ENCODE data around the gene JAG1. TPM values are rescaled to one million over a fixed set of nuclear protein-coding genes. Genes with fewer than 3 reads are reported as not detected.

The JAG1 gene
- polyA plus RNA-seq, 3 donors, result 0.70 to 6.8 (median 0.85) TPM

GRCh38 chr20:10611357-10611756 is 62.4 kb downstream of the JAG1 start:
- no peak overlapping the region for H3K4me3 Mint-ChIP-seq
- H3K4me3 ChIP-seq (replicated peaks in 1 of 3; ENCODE audit: low read depth in 2 of 3, low read length in 3 of 3), result no peak overlapping the region
- peaks cover 0 to 2% (median 0%) of the 10 kb centered on the region in 7 donors for H3K9me3 Mint-ChIP-seq
- H3K9ac ChIP-seq (ENCODE audit: insufficient read depth, low read length, poor library complexity, severe bottlenecking), result no peak overlapping the region
- H3K9me3 ChIP-seq (replicated peaks in 1 of 2; ENCODE audit: control insufficient read depth in 1 of 2, insufficient read depth in 1 of 2, low read length in 2 of 2), result no peaks in the 10 kb centered on the region
- no peaks in the 10 kb centered on the region for H4K20me1 ChIP-seq (ENCODE audit: insufficient read depth, low read length)
- H3K27ac ChIP-seq (ENCODE audit: low read depth in 1 of 2, low read length in 2 of 2), result no peak overlapping the region
- H3K27me3 ChIP-seq (ENCODE audit: control insufficient read depth in 2 of 2, insufficient read depth in 2 of 2, low read length in 2 of 2), result no peaks in the 10 kb centered on the region
- 80% methylated on average over 1 of the region's 1 CpG for WGBS (ENCODE audit: insufficient coverage)
- H3K27ac Mint-ChIP-seq, result no peak overlapping the region
- intact Hi-C loops (cut with micrococcal nuclease), result no loop called here
- no peak overlapping the region for H3K4me2 ChIP-seq (replicated peaks; ENCODE audit: extremely low read depth, low read length, poor library complexity, severe bottlenecking)
- H2AFZ ChIP-seq (ENCODE audit: insufficient read depth, low read depth, low read length, poor library complexity, severe bottlenecking), result no peak overlapping the region
- no peaks in the 10 kb centered on the region for H3K4me1 ChIP-seq (ENCODE audit: control insufficient read depth in 1 of 2, insufficient read depth in 2 of 2, low read length in 2 of 2)
- DNase-seq, result no peak
- peaks cover 0 to 22% of the 10 kb centered on the region in 2 donors for H3K36me3 ChIP-seq (replicated peaks in 1 of 2; ENCODE audit: control insufficient read depth in 1 of 2, insufficient read depth in 2 of 2, low read length in 2 of 2)
- H3K4me1 Mint-ChIP-seq, result no peaks in the 10 kb centered on the region
- H3K36me3 Mint-ChIP-seq, result peaks cover 27 to 39% of the 10 kb centered on the region in 2 donors
- no peaks in the 10 kb centered on the region for H3K79me2 ChIP-seq (ENCODE audit: insufficient read depth, low read length)
- peaks cover 0 to 2% (median 0%) of the 10 kb centered on the region in 3 donors for H3K27me3 Mint-ChIP-seq (ENCODE audit: low read depth in 3 of 3)
- TF ChIP-seq, protein P1, sequence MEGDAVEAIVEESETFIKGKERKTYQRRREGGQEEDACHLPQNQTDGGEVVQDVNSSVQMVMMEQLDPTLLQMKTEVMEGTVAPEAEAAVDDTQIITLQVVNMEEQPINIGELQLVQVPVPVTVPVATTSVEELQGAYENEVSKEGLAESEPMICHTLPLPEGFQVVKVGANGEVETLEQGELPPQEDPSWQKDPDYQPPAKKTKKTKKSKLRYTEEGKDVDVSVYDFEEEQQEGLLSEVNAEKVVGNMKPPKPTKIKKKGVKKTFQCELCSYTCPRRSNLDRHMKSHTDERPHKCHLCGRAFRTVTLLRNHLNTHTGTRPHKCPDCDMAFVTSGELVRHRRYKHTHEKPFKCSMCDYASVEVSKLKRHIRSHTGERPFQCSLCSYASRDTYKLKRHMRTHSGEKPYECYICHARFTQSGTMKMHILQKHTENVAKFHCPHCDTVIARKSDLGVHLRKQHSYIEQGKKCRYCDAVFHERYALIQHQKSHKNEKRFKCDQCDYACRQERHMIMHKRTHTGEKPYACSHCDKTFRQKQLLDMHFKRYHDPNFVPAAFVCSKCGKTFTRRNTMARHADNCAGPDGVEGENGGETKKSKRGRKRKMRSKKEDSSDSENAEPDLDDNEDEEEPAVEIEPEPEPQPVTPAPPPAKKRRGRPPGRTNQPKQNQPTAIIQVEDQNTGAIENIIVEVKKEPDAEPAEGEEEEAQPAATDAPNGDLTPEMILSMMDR (IDR thresholded peaks at IDR 0.05), result no peak

GRCh38 chr20:10610251-10610650 is 63.5 kb downstream of the JAG1 start:
- Histone ChIP-seq H3K4me3 (replicated peaks in 1 of 3; ENCODE audit: low read depth in 2 of 3, low read length in 3 of 3) (no peak overlapping the region), H3K27me3 (ENCODE audit: control insufficient read depth in 2 of 2, insufficient read depth in 2 of 2, low read length in 2 of 2) (no peaks in the 10 kb centered on the region), H3K4me2 (replicated peaks; ENCODE audit: extremely low read depth, low read length, poor library complexity, severe bottlenecking) (no peak overlapping the region), H3K9ac (ENCODE audit: insufficient read depth, low read length, poor library complexity, severe bottlenecking) (no peak overlapping the region), H4K20me1 (ENCODE audit: insufficient read depth, low read length) (no peaks in the 10 kb centered on the region), H3K79me2 (ENCODE audit: insufficient read depth, low read length) (no peaks in the 10 kb centered on the region), H3K27ac (ENCODE audit: low read depth in 1 of 2, low read length in 2 of 2) (no peak overlapping the region), H2AFZ (ENCODE audit: insufficient read depth, low read depth, low read length, poor library complexity, severe bottlenecking) (no peak overlapping the region), H3K36me3 (replicated peaks in 1 of 2; ENCODE audit: control insufficient read depth in 1 of 2, insufficient read depth in 2 of 2, low read length in 2 of 2) (peaks cover 0 to 22% of the 10 kb centered on the region in 2 donors), H3K4me1 (ENCODE audit: control insufficient read depth in 1 of 2, insufficient read depth in 2 of 2, low read length in 2 of 2) (no peaks in the 10 kb centered on the region), H3K9me3 (replicated peaks in 1 of 2; ENCODE audit: control insufficient read depth in 1 of 2, insufficient read depth in 1 of 2, low read length in 2 of 2) (no peaks in the 10 kb centered on the region)
- Mint-ChIP-seq H3K4me1 (no peaks in the 10 kb centered on the region), H3K9me3 (peaks cover 0 to 2% (median 0%) of the 10 kb centered on the region in 7 donors), H3K36me3 (peaks cover 25 to 36% of the 10 kb centered on the region in 2 donors), H3K27ac (no peak overlapping the region), H3K27me3 (ENCODE audit: low read depth in 3 of 3) (peaks cover 0 to 2% (median 0%) of the 10 kb centered on the region in 3 donors), H3K4me3 (no peak overlapping the region)
- TF ChIP-seq, protein P1 (IDR thresholded peaks at IDR 0.05), result no peak
- intact Hi-C loops (cut with micrococcal nuclease), result no loop called here
- 95% methylated on average over 5 of the region's 5 CpGs for WGBS (ENCODE audit: insufficient coverage)
- no peak for DNase-seq
